Measurements from ENCODE around the gene GPHN. TPM values are rescaled to one million over a fixed set of nuclear protein-coding genes. Genes with fewer than 3 reads are reported as not detected.
"Not testable (repeated sequence)": the region's sequence is repeated elsewhere in the genome, so short reads cannot be mapped to it uniquely, and the experiment has no call there.

The GPHN gene
- total and polyA plus RNA-seq, 2 of the 8 experiments (the other 6 are each of a cell fraction or from before 2014, with no cell fraction given), result 6.0 to 16.0 TPM

DNA sequence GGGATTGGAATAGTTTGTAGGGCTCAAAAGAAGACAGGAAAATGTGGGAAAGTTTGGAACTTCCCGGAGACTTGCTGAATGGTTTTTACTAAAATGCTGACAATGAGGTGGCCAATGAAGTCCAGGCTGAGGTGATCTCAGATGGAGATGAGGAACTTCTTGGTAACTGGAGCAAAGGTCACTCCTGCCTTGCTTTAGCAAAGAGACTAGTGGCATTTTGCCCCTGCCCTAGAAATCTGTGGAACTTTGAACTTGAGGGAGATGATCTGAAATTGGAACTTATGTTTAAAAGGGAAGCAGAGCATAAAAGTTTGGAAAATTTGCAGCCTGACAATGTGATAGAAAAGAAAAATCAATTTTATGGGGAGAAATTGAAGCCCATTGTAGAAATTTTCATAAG, 223.4 kb downstream of the GPHN start:
- H2AK5ac ChIP-seq (ENCODE audit: low read depth, low read length); H2BK120ac ChIP-seq (replicated peaks; ENCODE audit: low read depth, low read length); DNase-seq (ENCODE audit: low read depth in 1 of 2, low spot score in 2 of 2); H3K14ac ChIP-seq (ENCODE audit: insufficient read length); H4K20me1 ChIP-seq (replicated peaks in 1 of 2; ENCODE audit: control insufficient read depth in 1 of 2, insufficient read depth in 2 of 2, low read length in 2 of 2); H3K79me2 ChIP-seq (ENCODE audit: control insufficient read depth in 1 of 2, insufficient read depth in 2 of 2, low read length in 2 of 2); H3K4me1 ChIP-seq (replicated peaks in 1 of 4; ENCODE audit: control insufficient read depth in 3 of 4, insufficient read depth in 4 of 4, low read length in 3 of 4); H2BK12ac ChIP-seq (ENCODE audit: low read depth, low read length); H3K4me2 ChIP-seq (ENCODE audit: insufficient read depth in 1 of 2, low read depth in 2 of 2, low read length in 2 of 2); H3K4ac ChIP-seq (replicated peaks; ENCODE audit: insufficient read length, low read depth, low read length); H4K5ac ChIP-seq (ENCODE audit: insufficient read length, low read depth, low read length); H3K23ac ChIP-seq (ENCODE audit: insufficient read length); H3K4me3 ChIP-seq (ENCODE audit: extremely low read depth in 1 of 4, insufficient read depth in 2 of 4, low read depth in 3 of 4, low read length in 4 of 4); H2BK5ac ChIP-seq (ENCODE audit: low read depth, low read length); H3K18ac ChIP-seq (ENCODE audit: extremely low read depth, low read length); H3K9ac ChIP-seq (replicated peaks in 1 of 4; ENCODE audit: extremely low read depth in 1 of 4, low read depth in 3 of 4, low read length in 3 of 4); H4K8ac ChIP-seq (ENCODE audit: extremely low read depth, insufficient read depth, low read length); H3K23me2 ChIP-seq (ENCODE audit: low read depth, low read length); H4K91ac ChIP-seq (replicated peaks; ENCODE audit: insufficient read length, low read length); H2BK15ac ChIP-seq (ENCODE audit: low read length); H3K27ac ChIP-seq (ENCODE audit: low read depth, low read length); H3K79me1 ChIP-seq (ENCODE audit: low read depth, low read length); POLR2A ChIA-PET (ENCODE audit: partially characterized antibody); H3K36me3 ChIP-seq (ENCODE audit: control insufficient read depth in 2 of 4, insufficient read depth in 4 of 4, low read length in 3 of 4); H3K56ac ChIP-seq (replicated peaks; ENCODE audit: insufficient read length, low read depth, low read length); H2BK20ac ChIP-seq (ENCODE audit: low read length); H2AFZ ChIP-seq (ENCODE audit: low read length); H3K27me3 ChIP-seq (replicated peaks in 1 of 4; ENCODE audit: control insufficient read depth in 3 of 4, extremely low read depth in 1 of 4, insufficient read depth in 3 of 4, low read length in 3 of 4); FAIRE-seq: not testable (repeated sequence)
- peaks cover 19 to 28% of the 10 kb centered on the region in 2 experiments for H3K9me3 ChIP-seq (ENCODE audit: insufficient read depth in 2 of 2, low read depth in 1 of 2, low read length in 1 of 2)
- 94% methylated on average over 1 of the region's 1 CpG; no CpG with 5 or more reads in 1 of the 2 experiments for WGBS, 2 experiments (ENCODE audit: extremely low coverage in 1 of 2, insufficient coverage in 1 of 2, insufficient read length in 1 of 2, insufficient replicate concordance in 2 of 2, low coverage in 1 of 2, low lambda C conversion rate in 2 of 2, missing lambda C conversion rate in 1 of 2)
- CTCF ChIA-PET (ENCODE audit: partially characterized antibody), result interaction anchor here (1.3 kb wide), 1 partner anchor 15 kb away, joined by 3 read pairs; no protein-coding TSS in a partner anchor

Data from H1 (cell line).